22Rv1 (cell line): ENCODE measurements around the gene ECI2.

Experiments
- CTCF ChIP-seq: fragments of 450-650 bp; IDR thresholded peaks from 2 replicates; pipeline ENCODE4 v1.5.1; 2017; ENCODE audit warnings: mild to moderate bottlenecking
- ZFX ChIP-seq: fragments of 450-650 bp; IDR thresholded peaks from 2 replicates; pipeline ENCODE4 v1.6.1; 2017; ENCODE audit warnings: antibody characterized with exemption, borderline replicate concordance

GRCh38 chr6:4074478-4075235, 60.7 kb downstream of the ECI2 start:
- TF ChIP-seq CTCF (no peak), ZFX (no peak)
